Measurements from ENCODE around the gene OGG1. TPM values are rescaled to one million over a fixed set of nuclear protein-coding genes. Genes with fewer than 3 reads are reported as not detected.
A peak's percentile ranks its signal among the peaks of the same experiment; 100 is the strongest.

Gene OGG1
- total RNA-seq, 3 donors from 2014 or later (not counting 1 experiment from before 2014, with no cell fraction given) = 33.4 to 52.1 (median 34.7) TPM

DNA sequence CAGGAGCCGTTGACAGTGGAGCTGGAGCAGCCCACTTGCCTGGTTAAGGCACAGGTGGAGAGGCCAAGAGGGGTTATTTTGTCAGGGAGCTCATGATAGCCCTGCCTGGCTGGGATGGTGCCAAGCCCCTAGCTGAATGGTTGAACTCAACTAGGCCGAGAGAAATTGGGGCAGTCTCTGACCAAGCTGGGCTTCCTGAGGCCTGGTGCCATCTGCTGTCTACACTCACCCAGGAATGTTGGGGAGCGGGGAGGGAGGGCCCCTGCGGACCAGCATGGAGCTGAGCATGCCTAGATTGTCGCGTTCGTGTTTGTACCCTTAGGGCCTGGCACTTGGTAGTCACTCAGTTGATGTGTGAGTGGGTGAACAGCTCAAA is 17.0 kb upstream of the OGG1 start:
- H3K4me3 Mint-ChIP-seq = peak overlapping the region; percentile 94
- intact Hi-C loops (cut with micrococcal nuclease) = loop anchor here (5.0 kb wide), 2 partner anchors 60 to 335 kb away; partner anchors contain the start of genes ARPC4, SETD5 and TADA3
- no peaks in the 10 kb centered on the region for H3K36me3 Mint-ChIP-seq
- Histone ChIP-seq H3K4me3 (ENCODE audit: low read length) (peak overlapping the region; percentile 96), H3K9me3 (ENCODE audit: control insufficient read depth, insufficient read depth, low read length) (no peaks in the 10 kb centered on the region), H3K36me3 (ENCODE audit: control insufficient read depth, insufficient read depth, low read length) (peaks cover 25% of the 10 kb centered on the region), H3K27me3 (ENCODE audit: control insufficient read depth, insufficient read depth, low read length) (no peaks in the 10 kb centered on the region), H3K27ac (ENCODE audit: low read length) (peak overlapping the region; percentile 96), H3K4me1 (ENCODE audit: control insufficient read depth, insufficient read depth, low read length) (peaks cover 36% of the 10 kb centered on the region)
- TF ChIP-seq, protein P1, sequence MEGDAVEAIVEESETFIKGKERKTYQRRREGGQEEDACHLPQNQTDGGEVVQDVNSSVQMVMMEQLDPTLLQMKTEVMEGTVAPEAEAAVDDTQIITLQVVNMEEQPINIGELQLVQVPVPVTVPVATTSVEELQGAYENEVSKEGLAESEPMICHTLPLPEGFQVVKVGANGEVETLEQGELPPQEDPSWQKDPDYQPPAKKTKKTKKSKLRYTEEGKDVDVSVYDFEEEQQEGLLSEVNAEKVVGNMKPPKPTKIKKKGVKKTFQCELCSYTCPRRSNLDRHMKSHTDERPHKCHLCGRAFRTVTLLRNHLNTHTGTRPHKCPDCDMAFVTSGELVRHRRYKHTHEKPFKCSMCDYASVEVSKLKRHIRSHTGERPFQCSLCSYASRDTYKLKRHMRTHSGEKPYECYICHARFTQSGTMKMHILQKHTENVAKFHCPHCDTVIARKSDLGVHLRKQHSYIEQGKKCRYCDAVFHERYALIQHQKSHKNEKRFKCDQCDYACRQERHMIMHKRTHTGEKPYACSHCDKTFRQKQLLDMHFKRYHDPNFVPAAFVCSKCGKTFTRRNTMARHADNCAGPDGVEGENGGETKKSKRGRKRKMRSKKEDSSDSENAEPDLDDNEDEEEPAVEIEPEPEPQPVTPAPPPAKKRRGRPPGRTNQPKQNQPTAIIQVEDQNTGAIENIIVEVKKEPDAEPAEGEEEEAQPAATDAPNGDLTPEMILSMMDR (IDR thresholded peaks at IDR 0.05) = no peak
- no peaks in the 10 kb centered on the region for H3K9me3 Mint-ChIP-seq
- H3K4me1 Mint-ChIP-seq = peaks cover 47 to 65% of the 10 kb centered on the region in 2 donors
- H3K27ac Mint-ChIP-seq = peak overlapping the region; percentile 93 to 94
- ATAC-seq (no peak), DNase-seq (peak in 1 of 2 donors; percentile 19)
- WGBS (ENCODE audit: insufficient coverage) = 50% methylated on average over 7 of the region's 7 CpGs
- H3K27me3 Mint-ChIP-seq (ENCODE audit: low read depth in 2 of 2) = no peaks in the 10 kb centered on the region

DNA sequence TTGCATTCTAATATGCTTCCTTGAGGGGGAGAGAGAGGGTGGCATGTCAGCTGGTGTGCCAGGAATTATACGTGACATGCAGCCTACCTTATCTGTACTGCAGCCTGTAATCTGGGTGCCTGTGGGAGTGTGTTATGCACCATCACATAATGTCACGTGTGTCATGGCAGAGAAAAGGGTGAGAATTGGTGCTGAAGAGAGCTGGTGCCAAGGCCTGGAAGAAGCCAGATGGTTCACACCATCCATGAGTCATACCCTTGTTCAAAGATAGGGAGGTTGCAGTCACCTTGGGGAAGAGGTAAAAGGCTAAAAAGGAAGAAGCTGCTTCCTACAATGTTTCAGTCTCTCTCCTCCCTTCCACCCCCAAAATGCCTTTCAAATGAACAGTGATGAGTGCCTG is 12.9 kb upstream of the OGG1 start:
- H3K27me3 Mint-ChIP-seq (ENCODE audit: low read depth in 2 of 2) = no peaks in the 10 kb centered on the region
- Histone ChIP-seq H3K27ac (ENCODE audit: low read length) (no peak overlapping the region), H3K4me1 (ENCODE audit: control insufficient read depth, insufficient read depth, low read length) (peaks cover 34% of the 10 kb centered on the region), H3K9me3 (ENCODE audit: control insufficient read depth, insufficient read depth, low read length) (no peaks in the 10 kb centered on the region), H3K36me3 (ENCODE audit: control insufficient read depth, insufficient read depth, low read length) (peaks cover 66% of the 10 kb centered on the region), H3K27me3 (ENCODE audit: control insufficient read depth, insufficient read depth, low read length) (no peaks in the 10 kb centered on the region), H3K4me3 (ENCODE audit: low read length) (no peak overlapping the region)
- peak overlapping the region; percentile 69 for H3K4me3 Mint-ChIP-seq
- no peaks in the 10 kb centered on the region for H3K9me3 Mint-ChIP-seq
- 92% methylated on average over 2 of the region's 2 CpGs for WGBS (ENCODE audit: insufficient coverage)
- H3K4me1 Mint-ChIP-seq = peaks cover 55 to 66% of the 10 kb centered on the region in 2 donors
- ATAC-seq = no peak
- DNase-seq = no peak
- intact Hi-C loops (cut with micrococcal nuclease) = no loop called here
- TF ChIP-seq, protein P1 (IDR thresholded peaks at IDR 0.05) = no peak
- peak overlapping the region; percentile 19 to 71 for H3K27ac Mint-ChIP-seq
- H3K36me3 Mint-ChIP-seq = peaks cover 22% of the 10 kb centered on the region

DNA sequence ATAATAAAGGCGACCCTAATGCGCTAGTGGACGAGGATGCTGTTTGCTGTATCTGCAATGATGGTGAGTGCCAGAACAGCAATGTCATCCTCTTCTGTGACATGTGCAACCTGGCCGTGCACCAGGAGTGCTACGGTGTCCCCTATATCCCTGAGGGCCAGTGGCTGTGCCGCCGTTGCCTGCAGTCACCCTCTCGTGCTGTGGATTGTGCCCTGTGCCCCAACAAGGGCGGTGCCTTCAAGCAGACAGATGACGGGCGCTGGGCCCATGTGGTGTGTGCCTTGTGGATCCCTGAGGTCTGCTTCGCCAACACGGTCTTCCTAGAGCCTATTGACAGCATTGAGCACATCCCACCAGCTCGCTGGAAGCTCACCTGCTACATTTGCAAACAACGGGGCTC is 10.6 kb upstream of the OGG1 start:
- Histone ChIP-seq H3K4me1 (ENCODE audit: control insufficient read depth, insufficient read depth, low read length) (peaks cover 15% of the 10 kb centered on the region), H3K9me3 (ENCODE audit: control insufficient read depth, insufficient read depth, low read length) (no peaks in the 10 kb centered on the region), H3K36me3 (ENCODE audit: control insufficient read depth, insufficient read depth, low read length) (peaks cover 89% of the 10 kb centered on the region), H3K27me3 (ENCODE audit: control insufficient read depth, insufficient read depth, low read length) (no peaks in the 10 kb centered on the region), H3K4me3 (ENCODE audit: low read length) (no peak overlapping the region), H3K27ac (ENCODE audit: low read length) (no peak overlapping the region)
- TF ChIP-seq, protein P1 (IDR thresholded peaks at IDR 0.05) = no peak
- peaks cover 34 to 46% of the 10 kb centered on the region in 2 donors for H3K4me1 Mint-ChIP-seq
- no peak overlapping the region for H3K4me3 Mint-ChIP-seq
- no peaks in the 10 kb centered on the region for H3K9me3 Mint-ChIP-seq
- intact Hi-C loops (cut with micrococcal nuclease) = no loop called here
- no peaks in the 10 kb centered on the region for H3K27me3 Mint-ChIP-seq (ENCODE audit: low read depth in 2 of 2)
- peaks cover 22% of the 10 kb centered on the region for H3K36me3 Mint-ChIP-seq
- no peak for ATAC-seq
- no peak overlapping the region for H3K27ac Mint-ChIP-seq
- 95% methylated on average over 15 of the region's 15 CpGs for WGBS (ENCODE audit: insufficient coverage)
- DNase-seq = no peak

DNA sequence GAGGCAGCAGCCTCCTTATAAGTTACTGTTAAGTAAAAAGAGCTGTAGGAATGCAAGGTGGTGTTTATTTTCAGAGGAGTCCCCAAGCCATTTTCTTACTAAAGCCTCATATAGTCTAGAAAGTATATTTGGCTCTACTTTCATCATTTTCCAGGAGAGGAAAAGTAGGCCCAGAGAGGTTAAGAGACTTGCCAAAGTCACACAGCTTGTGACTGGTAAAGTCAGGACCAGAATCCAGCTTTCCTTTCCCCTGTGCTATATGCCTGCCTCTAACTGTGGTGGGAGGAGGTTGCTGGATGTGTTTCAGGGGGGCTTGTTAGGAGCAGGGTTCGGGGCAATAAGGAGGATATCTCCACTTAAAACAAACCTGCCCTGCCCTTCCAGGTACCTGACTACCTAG is 7.2 kb upstream of the OGG1 start:
- H3K9me3 ChIP-seq (ENCODE audit: control insufficient read depth, insufficient read depth, low read length) = no peaks in the 10 kb centered on the region
- peaks cover 22% of the 10 kb centered on the region for H3K36me3 Mint-ChIP-seq
- peaks cover 18 to 21% of the 10 kb centered on the region in 2 donors for H3K4me1 Mint-ChIP-seq
- no peak overlapping the region for H3K4me3 ChIP-seq (ENCODE audit: low read length)
- no peak for DNase-seq
- no peaks in the 10 kb centered on the region for H3K27me3 Mint-ChIP-seq (ENCODE audit: low read depth in 2 of 2)
- H3K4me1 ChIP-seq (ENCODE audit: control insufficient read depth, insufficient read depth, low read length) = peaks cover 5% of the 10 kb centered on the region
- H3K27ac Mint-ChIP-seq = no peak overlapping the region
- TF ChIP-seq, protein P1 (IDR thresholded peaks at IDR 0.05) = no peak
- H3K4me3 Mint-ChIP-seq = no peak overlapping the region
- peaks cover 100% of the 10 kb centered on the region for H3K36me3 ChIP-seq (ENCODE audit: control insufficient read depth, insufficient read depth, low read length)
- no CpG with 5 or more reads among the region's 1 CpG for WGBS (ENCODE audit: insufficient coverage)
- ATAC-seq = no peak
- no peak overlapping the region for H3K27ac ChIP-seq (ENCODE audit: low read length)
- intact Hi-C loops (cut with micrococcal nuclease) = no loop called here
- no peaks in the 10 kb centered on the region for H3K27me3 ChIP-seq (ENCODE audit: control insufficient read depth, insufficient read depth, low read length)
- H3K9me3 Mint-ChIP-seq = no peaks in the 10 kb centered on the region
